Right lobe of liver (tissue), 6 donors: ENCODE measurements around the gene LPIN2. TPM values are rescaled to one million over a fixed set of nuclear protein-coding genes. Genes with fewer than 3 reads are reported as not detected.

Source experiments
- ATAC-seq, 4 donors: fragments of 200-7000 bp; cut with Tn5 transposase; one replicate each; pipeline ENCODE4 v1.9.1; 2020; ENCODE audit warnings: mild to moderate bottlenecking in 4 of 4, moderate library complexity in 4 of 4
- DNase-seq, 3 donors: peaks; one replicate each; pipeline ENCODE4 v3.0.0-alpha.2; 2020
- H3K27ac ChIP-seq, 3 donors: fragments of 200-600 bp; one replicate each; pipeline ENCODE4 v1.8.0; 2022
- H3K27me3 ChIP-seq, 2 donors: fragments of 200-600 bp; one replicate each; pipeline ENCODE4 v1.8.0; 2022
- H3K36me3 ChIP-seq, 4 donors: fragments of 200-600 bp; sonication (generic) in 1 of 4; one replicate each; pipeline versions ENCODE4 v1.5.1 to v1.8.0; 2017 to 2022; ENCODE audit warnings: control low read depth in 1 of 4
- H3K4me1 ChIP-seq, 4 donors: fragments of 200-600 bp; sonication (generic) in 1 of 4; one replicate each; pipeline versions ENCODE4 v1.5.1 to v1.8.0; 2017 to 2022; ENCODE audit warnings: control low read depth in 1 of 4
- H3K4me3 ChIP-seq, 3 donors: fragments of 200-600 bp; one replicate each; pipeline ENCODE4 v1.8.0; 2022
- H3K9me3 ChIP-seq, 4 donors: fragments of 200-600 bp; sonication (generic) in 1 of 4; one replicate each; pipeline versions ENCODE4 v1.5.1 to v1.8.0; 2017 to 2022; ENCODE audit warnings: control low read depth in 1 of 4
- CTCF ChIP-seq, 4 donors: fragments of 200-600 bp in 3 of 4; fragments of 450-650 bp in 1 of 4; IDR thresholded peaks; one replicate each; pipeline versions ENCODE4 v1.5.1 to v1.8.0; 2016 to 2022; ENCODE audit warnings: antibody characterized with exemption in 4 of 4, mild to moderate bottlenecking in 2 of 4
- POLR2A ChIP-seq: fragments of 450-650 bp; IDR thresholded peaks from one replicate; pipeline ENCODE4 v1.6.1; 2017; ENCODE audit warnings: antibody characterized with exemption, mild to moderate bottlenecking
- WGBS: methylation state at CpG from one replicate; pipeline ENCODE4 v1.1.6; 2018; ENCODE audit warnings: low coverage, low lambda C conversion rate; ENCODE audit not compliant: insufficient coverage; ENCODE audit errors: missing lambda C conversion rate; 5-methylcytosine and 5-hydroxymethylcytosine counted together
- intact Hi-C, 2 donors: fragments of 100-400 bp; cut with DNase I; formaldehyde crosslinking; loops; one replicate each; pipeline versions ENCODE4 v1.11.2 to v1.14.1; 2022
- total RNA-seq, 6 experiments: library from RNA; depleted of rRNA in 2 of 6; stranded (reverse); fragments of >200 nt in 2 of 6; fragmentation: NEBNext Ultra II Directional in 3 of 6; extraction: Animal tissue kit (Norgen Biotek cat#: 25700) in 3 of 6; gene quantifications; one replicate each; pipeline versions ENCODE4 v1.1.0 to v1.2.4, GENCODE V29; 2016 to 2023
- donor health status: DM: no; HTN: yes; CAD: no.
- donor health status: DM: no; HTN: no; CAD: no.
- donor health status: DM: no; HTN: no; CAD: no.
- donor health status: DM: no; HTN: yes; CAD: no.
- donor health status: DM: no; HTN: yes; CAD: no.

The LPIN2 gene
- total RNA-seq, 6 experiments from 2014 or later: 64.9 to 175 (median 150) TPM

GRCh38 chr18:2985628-2986027 lies 27.3 kb downstream of the LPIN2 start:
- Histone ChIP-seq H3K4me1 (peaks cover 0 to 42% (median 16%) of the 10 kb centered on the region in 4 donors), H3K27me3 (no peaks in the 10 kb centered on the region), H3K36me3 (no peaks in the 10 kb centered on the region), H3K9me3 (no peaks in the 10 kb centered on the region), H3K27ac (peak overlapping the region; percentile 78 to 95 (median 94)), H3K4me3 (no peak overlapping the region)
- ATAC-seq: peak; percentile 36 to 57 (median 49)
- intact Hi-C loops: loop anchor here in 1 of 2 donors (10.0 kb wide), 1 partner anchor 51 kb away; no protein-coding TSS in a partner anchor
- TF ChIP-seq CTCF (IDR thresholded peaks at IDR 0.05): peak; percentile 48 to 67 (median 63)
- no peak for TF ChIP-seq POLR2A
- 26% methylated on average over 2 of the region's 2 CpGs for WGBS
- DNase-seq: no peak

DNA sequence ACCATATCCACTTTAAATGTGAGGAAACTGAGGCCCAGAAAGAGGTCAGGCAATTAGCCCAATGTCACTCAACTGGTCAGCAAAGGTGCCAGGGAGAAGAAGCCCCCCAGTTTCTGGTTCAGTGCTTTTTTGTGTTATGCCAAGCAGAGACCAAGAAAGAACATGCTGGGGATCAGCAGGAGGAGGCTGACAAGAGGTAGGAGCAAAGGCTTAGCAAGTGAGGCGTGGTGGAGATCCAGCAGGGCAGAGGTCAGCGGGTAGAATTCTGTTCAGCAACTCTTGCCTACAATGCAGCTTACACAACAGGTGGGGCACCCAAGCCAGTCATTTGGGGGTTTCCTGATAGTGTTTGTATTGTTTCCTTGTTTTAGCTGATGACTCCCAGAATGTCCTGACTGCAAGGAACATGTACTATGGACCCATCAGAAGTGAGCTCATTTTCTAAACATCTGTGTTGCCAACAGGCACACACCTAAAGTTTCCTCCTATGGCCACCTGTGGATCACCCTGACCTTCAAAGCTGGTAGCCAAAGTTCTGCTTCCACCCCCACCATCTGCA lies 28.2 kb downstream of the LPIN2 start:
- WGBS: 44% methylated on average over 2 of the region's 2 CpGs
- Histone ChIP-seq H3K4me1 (peaks cover 0 to 51% (median 17%) of the 10 kb centered on the region in 4 donors), H3K9me3 (no peaks in the 10 kb centered on the region), H3K27me3 (no peaks in the 10 kb centered on the region), H3K36me3 (no peaks in the 10 kb centered on the region), H3K4me3 (no peak overlapping the region), H3K27ac (peak overlapping the region; percentile 84 to 95 (median 94))
- peak; percentile 60 to 75 (median 66) for ATAC-seq
- intact Hi-C loops: loop anchor here in 1 of 2 donors (10.0 kb wide), 1 partner anchor 50 kb away; no protein-coding TSS in a partner anchor
- DNase-seq: peak; percentile 75 to 85 (median 80)
- TF ChIP-seq CTCF (IDR thresholded peaks at IDR 0.05) (no peak), POLR2A (peak; percentile 50)

- DNase-seq (no peak), ATAC-seq (no peak)
- Histone ChIP-seq H3K9me3 (no peaks in the 10 kb centered on the region), H3K4me3 (no peak overlapping the region), H3K27ac (peak overlapping the region; percentile 84 to 95 (median 94)), H3K27me3 (no peaks in the 10 kb centered on the region), H3K4me1 (peaks cover 0 to 58% (median 19%) of the 10 kb centered on the region in 4 donors), H3K36me3 (no peaks in the 10 kb centered on the region)
- TF ChIP-seq CTCF (IDR thresholded peaks at IDR 0.05) (no peak), POLR2A (no peak)
- 48% methylated on average over 3 of the region's 3 CpGs for WGBS
- intact Hi-C loops: loop anchor here in 1 of 2 donors (10.0 kb wide), 1 partner anchor 49 kb away; no protein-coding TSS in a partner anchor
These were observed 28.9 kb downstream of the LPIN2 start for GRCh38 chr18:2984091-2984490.

DNA sequence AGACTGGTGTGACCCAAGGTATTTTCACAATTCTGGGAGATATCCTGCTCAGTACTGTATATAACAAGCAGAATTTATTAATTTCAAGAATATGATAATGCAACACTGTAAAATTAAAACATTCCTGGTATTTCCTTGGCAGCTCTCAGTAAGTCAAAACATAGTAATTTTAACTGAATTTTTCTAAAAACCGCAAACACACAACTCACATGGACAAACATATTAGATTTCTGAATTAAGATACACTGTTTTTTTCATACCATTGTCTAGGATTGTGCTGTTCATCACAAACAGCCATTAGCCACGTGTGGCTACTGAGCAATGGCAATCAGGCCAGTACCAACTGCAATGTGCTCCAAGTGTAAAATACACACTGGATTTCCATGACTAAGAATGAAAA lies 29.6 kb downstream of the LPIN2 start:
- peak overlapping the region; percentile 84 to 95 (median 94) for H3K27ac ChIP-seq
- 48% methylated on average over 2 of the region's 2 CpGs for WGBS
- DNase-seq (no peak), ATAC-seq (no peak)
- no peaks in the 10 kb centered on the region for H3K36me3 ChIP-seq
- peak overlapping the region in 1 of 3 donors; percentile 50 for H3K4me3 ChIP-seq
- intact Hi-C loops: loop anchor here in 1 of 2 donors (10.0 kb wide), 1 partner anchor 48 kb away; no protein-coding TSS in a partner anchor
- H3K4me1 ChIP-seq: peaks cover 0 to 66% (median 21%) of the 10 kb centered on the region in 4 donors
- TF ChIP-seq POLR2A: no peak
- no peak for TF ChIP-seq CTCF (IDR thresholded peaks at IDR 0.05)
- H3K9me3 ChIP-seq: no peaks in the 10 kb centered on the region
- no peaks in the 10 kb centered on the region for H3K27me3 ChIP-seq
